Right renal pelvis (tissue), 4 donors: ENCODE data around the gene HOXD11. TPM values are rescaled to one million over a fixed set of nuclear protein-coding genes. Genes with fewer than 3 reads are reported as not detected.

Experiments used
- DNase-seq, 4 donors: peaks; one replicate each; pipeline ENCODE4 v3.0.0-alpha.2; 2013; ENCODE audit warnings: low read depth in 4 of 4, low spot score in 3 of 4, missing footprints in 1 of 4
- polyA plus RNA-seq, 4 donors: library from polyadenylated mRNA; unstranded; fragments of 120-200 nt; gene quantifications; one replicate each; pipeline ENCODE4 v1.2.1, GENCODE V29; 2013; ENCODE audit not compliant: insufficient read length in 4 of 4

HOXD11 gene
- polyA plus RNA-seq, 4 donors, result 45.6 to 59.4 (median 58.4) TPM

DNA sequence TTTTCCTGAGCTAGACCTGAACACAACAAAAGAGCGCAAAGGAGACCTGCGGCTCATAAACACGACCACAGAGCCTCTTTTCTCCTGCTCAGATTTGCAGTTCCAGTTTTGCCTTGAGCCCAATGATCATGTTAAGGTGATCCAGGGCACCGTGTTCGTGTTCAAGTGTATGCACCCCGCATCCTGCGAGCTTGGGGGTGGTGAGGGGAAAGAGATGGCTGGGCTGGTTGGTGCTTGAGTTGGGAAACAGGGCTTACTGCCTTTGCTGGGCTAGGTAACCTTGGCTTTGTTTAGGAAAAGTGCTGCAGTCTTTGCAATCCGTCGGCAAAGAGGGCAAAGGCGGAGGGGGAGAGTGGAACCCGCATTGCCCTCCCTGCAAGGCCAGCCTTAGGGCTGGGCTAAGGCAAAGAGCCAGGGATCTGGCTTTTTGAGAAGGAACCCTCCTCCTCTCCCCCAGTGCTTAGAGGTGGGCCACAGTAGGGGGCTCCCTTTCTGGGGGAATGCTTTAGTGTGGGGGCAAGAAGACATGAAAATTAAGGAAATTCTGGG is 10.8 kb downstream of the HOXD11 start:
- no peak for DNase-seq

DNA sequence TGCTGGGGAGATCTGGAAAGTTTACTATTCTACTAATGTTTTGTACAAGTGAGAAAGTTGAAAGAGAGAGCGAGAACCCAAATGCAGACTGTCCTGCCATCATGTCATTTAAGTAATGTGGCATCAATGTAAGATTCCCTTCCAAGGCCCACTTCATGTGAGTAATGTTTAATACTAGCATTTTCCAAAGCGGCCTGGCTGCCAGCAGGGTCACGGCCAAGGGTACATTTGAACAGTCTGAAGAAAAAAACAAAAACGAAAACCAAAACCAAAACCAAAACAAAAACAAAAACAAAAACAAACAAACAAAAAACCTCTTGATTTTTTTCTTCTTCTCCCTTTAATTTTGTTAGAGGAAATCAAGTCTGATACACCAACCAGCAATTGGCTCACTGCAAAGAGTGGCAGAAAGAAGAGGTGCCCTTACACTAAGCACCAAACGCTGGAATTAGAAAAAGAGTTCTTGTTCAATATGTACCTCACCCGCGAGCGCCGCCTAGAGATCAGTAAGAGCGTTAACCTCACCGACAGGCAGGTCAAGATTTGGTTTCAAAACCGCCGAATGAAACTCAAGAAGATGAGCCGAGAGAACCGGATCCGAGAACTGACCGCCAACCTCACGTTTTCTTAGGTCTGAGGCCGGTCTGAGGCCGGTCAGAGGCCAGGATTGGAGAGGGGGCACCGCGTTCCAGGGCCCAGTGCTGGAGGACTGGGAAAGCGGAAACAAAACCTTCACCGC is 11.7 kb downstream of the HOXD11 start:
- DNase-seq, result no peak

DNA sequence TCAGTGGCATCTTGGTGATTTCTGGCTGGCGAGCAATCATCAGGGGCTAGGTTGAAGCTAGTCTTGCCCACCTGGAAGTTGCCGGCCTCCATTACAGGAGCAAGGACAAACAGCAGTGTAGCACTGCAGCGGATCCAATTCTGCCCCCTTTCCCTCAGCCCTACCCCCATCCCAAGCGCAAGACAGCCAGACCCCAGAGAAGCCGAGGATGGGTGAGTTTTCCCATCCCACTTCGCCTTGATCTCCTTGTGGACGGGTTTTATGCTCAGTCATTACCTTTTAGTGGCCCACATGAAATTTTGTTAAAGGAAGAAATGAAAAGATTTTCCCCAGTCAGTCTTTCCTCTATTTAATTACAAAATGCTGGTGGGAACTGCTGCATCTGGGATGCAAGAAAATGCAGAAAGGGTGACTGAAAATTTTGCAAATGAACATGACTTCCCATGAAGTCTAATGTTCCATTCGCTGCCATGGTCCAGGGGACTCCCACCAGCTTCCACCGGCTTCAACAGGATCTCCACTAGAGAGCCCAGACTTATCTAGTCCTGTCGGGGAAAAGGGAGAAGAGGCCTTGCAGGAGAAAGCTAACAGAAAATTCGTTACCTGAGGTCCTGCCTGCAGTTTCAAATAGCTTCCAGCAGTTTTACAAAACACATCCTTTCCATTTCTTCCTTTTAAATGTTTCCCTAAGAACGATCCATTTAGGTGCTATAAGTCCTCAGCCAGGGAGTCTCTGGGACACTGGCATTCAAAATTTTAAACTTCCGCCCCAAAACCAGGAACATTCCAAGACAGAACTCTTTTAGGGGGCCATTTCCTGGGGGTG is 13.5 kb downstream of the HOXD11 start:
- no peak for DNase-seq

DNA sequence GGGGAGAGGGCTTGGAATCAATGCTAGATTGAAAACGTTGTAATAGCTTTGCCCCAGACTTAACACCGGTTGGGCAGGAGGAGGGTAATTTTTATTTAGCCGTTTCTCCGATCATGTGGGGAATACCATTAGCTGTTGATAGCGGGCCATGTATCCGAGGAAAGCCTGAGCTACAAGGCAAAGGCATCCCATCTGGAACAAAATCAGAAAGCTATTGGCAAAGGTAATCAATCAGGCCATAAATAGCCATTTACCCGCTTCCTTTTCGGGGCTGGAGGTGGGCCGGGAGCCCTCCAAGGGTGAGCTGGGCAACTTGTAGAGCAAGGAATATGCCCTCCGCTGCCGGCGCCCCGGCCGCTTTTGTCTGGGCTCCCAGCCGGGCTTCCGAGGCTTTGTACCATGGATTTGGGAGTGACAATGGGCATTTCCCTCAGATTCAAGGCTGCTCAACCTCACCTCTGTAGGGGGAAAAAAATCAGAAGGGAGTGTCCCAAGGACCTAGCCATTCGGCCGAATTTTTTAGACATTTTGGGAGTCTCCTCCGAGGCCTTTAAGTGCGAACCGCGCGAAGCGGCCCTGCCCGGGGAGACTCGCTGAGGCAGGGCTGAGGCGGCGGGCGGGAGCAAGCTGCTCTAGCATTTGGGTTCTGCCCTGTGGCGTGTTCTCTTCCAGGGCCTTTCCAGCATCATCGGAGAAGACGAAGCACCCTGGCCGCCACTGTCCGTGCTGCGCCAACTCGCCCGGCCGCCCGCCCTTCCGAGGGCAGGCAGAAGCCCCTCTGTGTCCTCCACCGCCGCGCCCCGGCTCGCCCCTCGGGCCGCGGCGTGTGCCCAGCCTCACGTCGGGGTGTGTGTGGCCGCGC is 14.3 kb downstream of the HOXD11 start:
- DNase-seq, result no peak

DNA sequence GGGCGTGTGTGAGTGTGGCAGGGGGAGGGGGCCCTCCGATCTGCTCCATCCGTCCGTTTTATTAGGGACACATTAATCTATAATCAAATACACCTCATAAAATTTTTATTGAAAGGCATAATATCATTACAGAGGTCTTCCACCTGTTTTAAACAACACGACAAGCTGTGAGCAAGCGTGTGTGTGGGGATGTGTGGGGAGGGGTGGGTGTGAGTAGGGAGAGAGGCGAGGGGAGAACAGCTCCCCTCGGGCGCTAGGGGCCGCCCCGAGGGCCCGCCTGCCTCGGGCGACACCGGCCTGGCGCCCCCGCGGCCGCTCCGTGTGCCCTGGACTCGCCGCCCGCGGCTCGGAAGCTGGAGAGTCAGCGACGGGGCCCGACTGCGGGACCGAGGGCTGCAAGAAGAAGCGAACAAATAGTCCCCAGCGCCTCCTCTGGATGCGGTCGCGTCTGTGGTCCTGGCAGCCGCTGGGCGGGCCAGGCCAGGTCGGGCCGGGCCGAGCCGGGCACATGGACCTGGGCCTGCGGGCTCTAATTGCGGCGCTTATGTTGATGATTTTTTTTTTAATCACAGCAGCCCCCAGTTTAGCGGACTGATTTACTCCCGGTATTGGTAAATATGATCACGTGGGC is 15.1 kb downstream of the HOXD11 start:
- DNase-seq, result no peak

DNA sequence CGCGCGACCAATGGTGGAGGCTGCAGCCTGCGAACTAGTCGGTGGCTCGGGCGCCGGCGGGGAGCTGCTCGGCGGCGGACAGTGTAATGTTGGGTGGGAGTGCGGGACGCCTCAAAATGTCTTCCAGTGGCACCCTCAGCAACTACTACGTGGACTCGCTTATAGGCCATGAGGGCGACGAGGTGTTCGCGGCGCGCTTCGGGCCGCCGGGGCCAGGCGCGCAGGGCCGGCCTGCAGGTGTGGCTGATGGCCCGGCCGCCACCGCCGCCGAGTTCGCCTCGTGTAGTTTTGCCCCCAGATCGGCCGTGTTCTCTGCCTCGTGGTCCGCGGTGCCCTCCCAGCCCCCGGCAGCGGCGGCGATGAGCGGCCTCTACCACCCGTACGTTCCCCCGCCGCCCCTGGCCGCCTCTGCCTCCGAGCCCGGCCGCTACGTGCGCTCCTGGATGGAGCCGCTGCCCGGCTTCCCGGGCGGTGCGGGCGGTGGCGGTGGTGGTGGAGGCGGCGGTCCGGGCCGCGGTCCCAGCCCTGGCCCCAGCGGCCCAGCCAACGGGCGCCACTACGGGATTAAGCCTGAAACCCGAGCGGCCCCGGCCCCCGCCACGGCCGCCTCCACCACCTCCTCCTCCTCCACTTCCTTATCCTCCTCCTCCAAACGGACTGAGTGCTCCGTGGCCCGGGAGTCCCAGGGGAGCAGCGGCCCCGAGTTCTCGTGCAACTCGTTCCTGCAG is 15.8 kb downstream of the HOXD11 start, which contains the start of gene HOXD9:
Gene HOXD9, plus strand, starts transcription at position 37 of the 728 bp plus-strand sequence. Its CDS starts 50 bp downstream, at position 87.
- DNase-seq, result no peak

DNA sequence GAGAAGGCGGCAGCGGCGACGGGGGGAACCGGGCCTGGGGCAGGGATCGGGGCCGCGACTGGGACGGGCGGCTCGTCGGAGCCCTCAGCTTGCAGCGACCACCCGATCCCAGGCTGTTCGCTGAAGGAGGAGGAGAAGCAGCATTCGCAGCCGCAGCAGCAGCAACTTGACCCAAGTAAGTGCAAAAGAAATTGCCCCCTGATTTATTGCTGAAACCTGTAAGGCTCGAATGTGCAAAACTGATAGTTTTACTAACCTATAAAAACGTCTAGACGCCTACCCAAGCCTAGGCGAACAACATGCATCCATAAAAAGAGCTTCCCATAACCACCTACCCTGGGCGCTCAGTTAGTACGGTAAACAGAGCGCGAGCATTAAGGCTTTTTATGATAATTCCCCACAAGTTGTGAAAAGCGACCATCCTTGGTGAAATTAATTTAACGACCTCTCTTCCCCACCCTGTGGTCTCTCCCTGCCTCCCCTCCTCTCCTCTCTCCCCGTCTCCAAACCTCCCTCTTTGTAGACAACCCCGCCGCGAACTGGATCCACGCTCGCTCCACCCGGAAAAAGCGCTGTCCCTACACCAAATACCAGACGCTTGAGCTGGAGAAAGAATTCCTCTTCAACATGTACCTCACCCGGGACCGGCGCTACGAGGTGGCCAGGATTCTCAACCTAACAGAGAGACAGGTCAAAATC is 16.5 kb downstream of the HOXD11 start:
- DNase-seq, result no peak

DNA sequence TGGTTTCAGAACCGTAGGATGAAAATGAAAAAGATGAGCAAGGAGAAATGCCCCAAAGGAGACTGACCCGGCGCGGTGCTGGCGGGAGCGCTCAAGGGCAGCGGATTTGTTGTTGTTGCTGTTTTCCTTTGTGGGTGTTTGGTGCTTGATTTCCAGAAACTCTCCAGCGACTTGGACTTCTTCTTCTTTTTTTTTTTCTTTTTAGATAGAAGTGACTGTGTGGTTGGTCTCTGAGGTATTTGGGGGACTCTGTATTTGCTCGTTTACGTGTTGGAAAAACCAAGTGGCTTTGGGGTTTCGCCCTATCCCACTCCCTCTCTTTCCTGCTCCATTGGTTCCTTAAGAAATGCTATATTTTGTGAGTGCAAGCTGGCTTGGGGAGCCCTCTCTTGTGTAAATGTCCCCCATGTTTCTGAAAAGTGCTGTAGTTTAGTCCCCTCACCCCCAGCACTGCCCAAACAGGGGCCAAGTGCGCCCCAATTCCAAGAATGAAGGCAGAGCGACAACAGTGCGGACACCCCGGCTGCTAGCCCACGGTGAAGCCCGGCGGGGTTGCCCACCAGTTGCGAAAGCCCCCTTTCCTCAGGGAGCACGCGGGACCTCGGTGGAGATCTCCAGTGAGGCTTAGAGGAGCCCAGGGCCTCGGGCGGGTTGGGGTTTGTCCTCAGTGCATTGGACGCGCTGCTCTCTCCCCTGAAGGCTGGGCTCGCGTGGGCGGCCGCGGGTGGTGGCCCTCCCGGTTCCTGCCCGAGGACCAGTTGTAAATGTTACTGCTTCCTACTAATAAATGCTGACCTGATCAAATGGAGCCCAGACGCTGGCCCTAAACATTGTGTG is 17.2 kb downstream of the HOXD11 start:
- DNase-seq, result no peak

DNA sequence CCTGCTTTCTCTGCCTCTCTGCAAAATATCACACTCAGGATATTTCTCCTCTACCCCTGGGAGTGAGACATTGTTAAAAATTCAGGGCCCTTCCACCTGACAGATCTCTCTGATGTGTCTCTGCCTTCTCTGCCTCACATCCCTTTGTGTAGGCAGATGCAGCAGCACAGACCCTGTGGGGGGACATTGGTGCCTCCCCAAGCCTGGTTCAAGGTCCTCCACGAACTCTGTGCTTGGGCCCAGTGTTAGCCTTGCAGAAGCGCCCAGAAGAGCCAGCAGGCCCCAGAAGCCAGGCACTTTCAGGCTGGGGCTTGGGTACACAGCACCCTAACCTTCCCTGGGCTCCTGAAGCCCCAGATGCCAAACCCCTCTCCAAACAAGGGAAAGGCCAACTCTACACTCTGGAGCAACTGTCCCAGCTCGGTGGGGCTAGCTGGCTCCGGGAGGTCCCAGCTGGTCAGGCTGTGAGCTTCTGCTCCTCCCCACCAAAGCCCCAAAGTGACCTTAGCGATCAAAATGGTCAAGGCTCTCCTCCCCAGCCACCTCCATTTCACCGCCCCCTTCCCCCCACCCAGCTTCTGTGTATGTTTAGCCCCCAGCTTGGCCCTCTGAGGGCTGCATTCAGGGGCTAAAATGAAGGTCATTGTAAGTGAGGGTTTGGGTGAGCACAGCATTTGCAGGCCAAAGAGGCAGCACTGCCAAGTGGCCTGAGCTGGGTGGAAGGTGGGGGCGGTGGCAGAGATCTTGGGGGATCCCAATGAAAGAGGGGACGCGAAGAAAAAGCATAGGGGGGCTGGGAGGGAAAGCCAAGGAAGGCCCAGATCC is 18.1 kb downstream of the HOXD11 start:
- no peak for DNase-seq

DNA sequence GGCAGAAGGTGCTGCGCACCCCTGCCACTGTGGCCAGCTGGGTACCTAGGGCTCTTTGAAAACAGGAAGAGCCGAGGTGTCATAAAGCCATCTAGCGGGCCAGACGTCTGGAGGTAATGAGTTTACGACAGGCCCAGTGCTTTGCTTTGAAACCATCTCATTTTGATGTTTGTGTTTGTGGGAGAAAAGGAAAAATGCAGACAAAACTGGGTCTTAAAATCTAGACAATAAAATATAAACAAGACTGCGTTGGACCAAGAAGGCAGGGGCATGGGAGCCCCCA is 18.6 kb downstream of the HOXD11 start:
- DNase-seq, result no peak

DNA sequence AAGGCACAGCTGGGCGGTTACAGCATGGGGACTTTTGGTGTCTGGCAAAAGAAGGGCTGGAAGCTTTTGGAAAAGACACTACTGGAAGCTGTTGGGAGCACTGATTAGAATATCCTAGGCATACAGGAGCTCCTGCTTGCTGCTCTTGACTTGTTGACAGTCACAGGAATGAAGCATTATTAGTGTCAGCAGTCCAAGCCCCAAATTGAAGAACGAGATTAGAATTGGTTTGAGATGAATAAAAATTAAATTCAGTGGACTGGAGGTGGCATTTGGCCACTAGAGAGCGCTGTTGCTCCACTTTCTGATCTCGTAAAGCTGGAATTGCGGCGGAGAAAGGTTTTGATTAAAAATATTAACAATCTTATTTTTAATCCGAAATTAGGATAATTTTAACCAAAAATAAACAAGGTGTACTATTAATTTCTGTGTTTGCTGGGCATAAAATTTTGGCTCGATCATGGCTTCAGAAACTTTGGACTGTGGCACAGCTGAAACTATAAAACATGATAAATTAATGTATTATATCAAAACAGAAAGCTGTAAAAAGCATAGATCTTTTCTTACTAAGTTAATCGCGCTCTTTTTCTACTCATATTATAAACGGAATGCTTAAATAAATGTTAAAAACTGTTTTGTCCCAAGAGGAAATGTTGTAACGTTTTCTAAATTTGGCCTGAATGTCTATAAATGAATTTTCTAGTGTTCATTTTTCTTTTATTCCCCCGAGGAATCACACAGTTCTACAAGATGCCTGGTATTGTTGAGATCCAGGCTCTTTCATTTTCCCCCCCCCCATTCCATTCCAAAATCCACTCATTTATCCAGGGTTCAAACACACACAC is 20.1 kb downstream of the HOXD11 start:
- no peak for DNase-seq

DNA sequence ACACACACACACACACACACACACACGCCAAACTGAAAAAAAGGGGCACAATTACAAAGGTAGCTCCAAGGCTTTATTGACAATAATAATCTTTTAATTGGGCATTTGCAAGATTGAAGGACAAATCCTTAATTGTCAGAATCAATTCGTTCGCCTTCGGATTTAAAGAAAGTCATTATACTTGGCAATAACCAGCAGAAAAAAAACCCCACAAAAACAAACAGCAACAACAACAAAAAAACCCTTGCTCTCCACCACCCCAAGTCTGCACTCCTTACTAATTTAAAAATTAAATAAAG is 20.6 kb downstream of the HOXD11 start:
- no peak for DNase-seq

DNA sequence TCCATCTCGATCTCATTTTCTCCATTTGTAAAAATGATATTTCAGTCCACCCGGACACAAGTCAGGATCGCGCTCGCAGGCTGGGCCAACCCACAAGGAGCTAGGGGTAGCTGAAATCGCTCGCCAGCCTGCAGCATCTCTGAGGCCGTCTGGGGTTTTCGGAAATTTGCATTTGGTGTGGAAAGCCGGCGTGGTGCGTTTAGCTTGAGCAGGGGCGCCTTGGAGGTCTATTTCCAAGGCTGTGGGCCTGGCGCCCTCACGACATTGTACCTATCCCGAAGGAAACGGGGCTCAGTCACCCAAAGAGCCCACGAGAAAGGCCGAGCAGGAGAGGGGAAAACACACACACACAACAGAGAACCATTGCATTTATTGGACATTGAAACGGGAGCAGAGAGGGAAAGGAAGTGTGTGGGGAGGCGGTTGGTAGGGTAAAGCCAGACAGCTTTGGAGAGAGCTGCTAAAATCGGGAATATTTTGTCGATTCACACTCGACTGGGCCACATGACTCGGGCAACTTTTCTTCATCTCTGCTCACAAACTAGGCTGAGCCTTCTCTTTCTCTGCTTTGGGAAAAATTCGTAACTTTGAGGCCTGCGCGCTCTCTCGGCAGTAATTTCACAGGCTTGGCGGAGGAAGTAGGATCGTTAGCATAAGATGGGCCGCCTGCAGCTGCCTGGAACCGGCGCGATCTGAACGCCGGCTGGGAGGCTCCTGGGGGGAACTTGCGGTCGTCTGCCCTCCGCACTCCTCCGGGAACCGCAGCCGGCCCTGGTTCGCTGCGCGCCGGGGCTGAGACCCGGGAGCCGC is 21.3 kb downstream of the HOXD11 start:
- no peak for DNase-seq

DNA sequence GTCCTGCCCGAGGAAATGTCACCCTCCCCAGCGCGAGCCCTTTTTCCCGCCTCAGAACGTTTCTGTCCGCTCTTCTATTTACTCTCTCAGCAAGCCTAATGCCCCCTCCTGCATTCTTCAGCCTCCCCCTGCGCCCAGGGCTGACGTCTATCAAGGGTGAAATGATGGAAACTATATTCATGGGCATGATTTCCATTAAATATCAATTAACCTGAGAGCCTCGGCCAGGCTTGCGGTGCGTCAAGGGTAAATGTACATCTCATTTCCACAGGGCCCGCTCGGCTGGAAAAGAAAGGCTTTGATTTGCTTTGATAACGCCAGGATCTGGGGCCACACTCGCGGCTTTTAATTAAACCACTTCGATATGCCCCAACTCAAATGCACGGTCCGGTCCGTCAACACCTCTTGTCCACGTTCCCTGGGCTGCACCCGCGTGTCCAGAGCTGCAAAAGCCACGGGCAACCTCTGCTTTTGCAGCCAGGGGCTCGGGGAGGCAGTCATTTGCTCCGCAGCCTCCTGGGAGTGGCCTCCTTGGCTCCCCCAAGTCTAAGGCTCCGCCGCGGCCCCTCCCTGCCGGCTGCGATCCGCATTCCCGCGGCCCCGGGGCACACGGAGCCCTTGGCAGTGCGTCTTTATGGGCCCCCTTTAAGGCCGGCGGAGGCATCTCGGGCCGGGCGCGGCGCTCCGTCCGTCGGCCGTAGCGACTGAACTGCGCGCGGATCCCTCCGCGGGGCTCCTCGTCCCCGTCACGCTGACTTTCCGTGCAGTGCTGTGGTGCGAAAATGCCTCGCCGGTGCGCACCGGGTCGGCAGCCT is 22.1 kb downstream of the HOXD11 start, which contains the start of gene HOXD8:
Gene HOXD8, plus strand, starts transcription at position 724 of the 815 bp plus-strand sequence. CDS start 662 bp downstream, outside the sequence.
- DNase-seq, result no peak

DNA sequence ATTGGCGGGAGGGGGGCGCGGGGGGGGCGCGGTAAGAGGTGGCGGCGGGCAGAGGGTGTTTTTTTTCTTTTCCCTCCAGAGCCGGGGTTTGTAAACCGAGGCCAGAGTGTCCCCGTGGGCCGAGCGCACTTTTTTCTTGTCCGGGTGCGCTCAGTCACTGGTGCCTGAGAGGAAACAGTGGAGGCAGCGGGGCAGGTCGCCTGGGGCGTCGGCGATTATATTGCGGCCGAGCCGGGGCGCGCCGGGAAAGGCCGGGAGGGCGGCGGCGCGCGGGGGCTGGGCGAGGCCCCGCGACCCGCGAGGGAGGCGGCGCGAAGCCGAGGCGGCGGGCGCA is 22.7 kb downstream of the HOXD11 start:
- DNase-seq, result no peak
